Suprapubic skin (tissue), 2 donors: ENCODE results near the gene TREM2.

ENCODE experiments used
- EP300 ChIP-seq: sonication (generic); formaldehyde crosslinking; IDR thresholded peaks from one replicate; pipeline ENCODE4 v1.6.1; 2017; ENCODE audit warnings: antibody characterized with exemption
- POLR2A ChIP-seq, 2 donors: fragments of 450-650 bp; IDR thresholded peaks; one replicate each; pipeline ENCODE4 v1.6.1; 2017; ENCODE audit warnings: antibody characterized with exemption in 2 of 2, mild to moderate bottlenecking in 2 of 2, moderate library complexity in 2 of 2

- no peak for TF ChIP-seq POLR2A (IDR thresholded peaks at IDR 0.05)
- TF ChIP-seq EP300 = no peak
Measured at GRCh38 chr6:41199552-41200246, 36.8 kb upstream of the TREM2 start.
